GOT3 (cell line): ENCODE results near the gene ABI2.
"Not testable (repeated sequence)": the region's sequence is repeated elsewhere in the genome, so short reads cannot be mapped to it uniquely, and the experiment has no call there.

ENCODE experiments used
- DNase-seq: peaks from one replicate; lab custom pipeline; 2025; ENCODE audit warnings: mixed read lengths; lab: John Stamatoyannopoulos, UW

ABI2 gene

DNA sequence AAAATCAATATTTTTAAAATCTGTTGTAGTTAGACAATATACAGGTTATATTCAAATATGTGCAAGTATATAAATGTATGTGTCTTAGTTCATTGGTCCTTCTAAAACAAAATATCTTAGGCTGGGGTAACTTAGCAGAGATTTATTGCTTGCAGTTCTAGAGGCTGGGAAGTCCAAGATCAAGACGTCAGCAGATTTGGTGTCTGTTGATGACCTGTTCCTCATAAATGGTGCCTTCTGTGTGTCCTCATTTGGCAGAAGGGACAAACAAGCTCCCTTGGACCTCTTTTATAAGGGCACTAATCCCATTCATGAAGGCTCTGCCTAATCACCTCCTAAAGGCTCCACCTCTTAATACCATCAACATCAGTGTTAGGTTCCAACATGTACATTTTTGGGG lies 31.3 kb downstream of the ABI2 start:
- DNase-seq: no peak

DNA sequence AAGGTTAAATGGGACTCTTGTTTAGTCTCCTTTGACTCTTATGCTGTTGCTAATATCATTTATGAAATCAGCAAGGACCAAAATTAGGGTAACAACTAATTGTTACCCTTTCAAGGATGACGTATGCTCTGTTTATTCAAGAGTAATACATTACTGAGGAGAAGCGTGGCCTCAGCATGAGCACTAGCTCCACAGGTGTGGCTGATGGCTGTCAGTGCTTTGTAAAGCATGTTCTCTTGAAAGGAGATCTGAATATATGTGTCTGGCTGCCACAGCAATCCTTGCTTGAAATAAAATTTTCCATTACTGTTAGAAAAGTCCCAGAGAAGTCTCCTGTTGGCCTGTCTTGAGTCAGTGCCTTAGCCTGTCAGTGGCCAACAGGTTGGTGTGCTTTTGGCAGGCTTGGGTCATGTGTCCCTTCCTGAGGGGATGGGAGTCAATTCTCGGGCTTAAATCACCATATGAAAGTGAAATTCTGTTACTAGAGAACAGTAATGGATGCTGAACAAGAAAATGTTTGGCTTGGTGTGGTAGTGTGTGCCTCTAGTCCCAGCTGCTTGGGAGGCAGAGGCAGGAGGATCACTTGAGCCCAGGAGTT lies 32.7 kb downstream of the ABI2 start:
- DNase-seq: no peak

DNA sequence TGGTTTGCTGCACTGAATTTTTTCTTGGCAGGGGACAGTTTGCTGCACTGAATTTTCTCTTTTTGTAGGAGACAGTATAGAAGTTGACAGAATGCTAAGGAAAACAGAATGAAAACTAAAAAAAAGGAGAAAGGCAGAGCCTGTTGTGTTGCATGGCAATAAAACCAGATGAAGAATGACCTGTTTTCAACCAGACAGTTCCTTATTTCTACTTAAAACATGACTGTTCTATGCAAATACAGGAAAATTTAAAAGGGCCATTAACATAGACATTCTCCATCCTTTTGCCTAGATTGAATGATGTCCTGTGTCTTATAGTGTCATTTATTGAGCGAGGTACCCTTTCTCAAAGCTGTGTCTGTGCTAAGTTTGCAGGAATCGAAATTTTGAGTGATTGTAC lies 33.3 kb downstream of the ABI2 start:
- no peak for DNase-seq

DNA sequence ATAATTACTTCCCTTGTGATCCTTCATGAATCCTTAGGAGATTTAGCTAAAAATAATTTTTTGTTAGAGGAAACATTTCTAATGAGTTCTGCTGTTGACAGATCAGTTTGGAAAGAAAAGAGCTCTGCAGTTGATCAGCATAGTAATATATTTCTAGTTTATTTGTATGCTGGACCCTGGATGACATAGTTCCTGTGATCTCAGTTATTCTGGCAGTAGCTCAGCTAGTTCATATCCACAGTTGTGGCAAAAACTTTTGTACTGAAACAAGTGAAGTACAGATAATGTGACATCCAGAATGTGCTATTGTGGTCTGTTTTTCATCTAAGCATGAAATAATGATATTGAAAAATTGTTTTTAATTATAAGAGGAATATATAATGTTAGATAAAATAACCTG lies 33.7 kb downstream of the ABI2 start:
- DNase-seq: no peak

DNA sequence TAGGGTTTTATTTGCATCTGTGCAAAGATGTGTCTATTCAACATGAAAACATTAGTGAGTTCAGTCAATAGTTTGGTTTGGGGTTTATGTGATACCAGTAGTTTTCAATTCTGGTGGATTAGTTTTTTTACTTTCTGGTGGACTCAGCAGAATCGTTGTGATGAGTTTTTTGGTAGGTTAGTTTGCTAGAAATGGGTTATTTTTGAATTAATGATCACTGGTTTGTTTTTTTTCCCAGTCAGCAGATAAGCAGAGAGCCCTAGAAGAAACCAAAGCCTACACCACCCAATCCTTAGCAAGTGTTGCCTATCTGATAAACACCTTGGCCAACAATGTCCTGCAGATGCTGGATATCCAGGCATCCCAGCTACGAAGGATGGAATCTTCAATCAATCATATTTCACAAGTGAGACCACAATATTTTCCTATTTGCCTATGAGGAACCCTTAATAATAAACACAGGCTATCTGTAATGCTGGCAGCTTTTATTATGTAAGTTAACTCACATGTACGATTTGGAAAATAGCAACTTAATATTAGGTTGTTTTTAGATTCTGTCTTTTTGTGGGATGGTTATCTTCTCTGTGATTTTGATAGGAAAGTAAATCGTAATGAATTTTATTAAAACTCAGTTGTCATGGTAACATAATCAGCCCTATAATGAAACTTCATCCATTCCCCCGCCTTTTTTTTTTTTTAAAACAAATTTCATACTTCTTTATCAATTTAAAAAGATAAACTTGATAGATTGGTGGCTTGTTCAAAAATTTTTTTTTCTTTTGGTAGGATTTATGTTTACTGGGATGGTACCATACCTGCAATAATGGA lies 38.7 kb downstream of the ABI2 start:
- DNase-seq: no peak

DNA sequence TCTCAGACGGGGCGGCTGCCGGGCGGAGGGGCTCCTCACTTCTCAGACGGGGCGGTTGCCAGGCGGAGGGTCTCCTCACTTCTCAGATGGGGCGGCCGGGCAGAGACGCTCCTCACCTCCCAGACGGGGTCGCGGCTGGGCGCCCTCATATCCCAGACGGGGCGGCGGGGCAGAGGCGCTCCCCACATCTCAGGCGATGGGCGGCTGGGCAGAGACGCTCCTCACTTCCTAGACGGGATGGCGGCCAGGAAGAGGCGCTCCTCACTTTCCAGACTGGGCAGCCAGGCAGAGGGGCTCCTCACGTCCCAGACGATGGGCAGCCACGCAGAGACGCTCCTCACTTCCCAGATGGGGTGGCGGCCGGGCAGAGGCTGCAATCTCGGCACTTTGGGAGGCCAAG lies 44.5 kb downstream of the ABI2 start:
- DNase-seq: not testable (repeated sequence)

DNA sequence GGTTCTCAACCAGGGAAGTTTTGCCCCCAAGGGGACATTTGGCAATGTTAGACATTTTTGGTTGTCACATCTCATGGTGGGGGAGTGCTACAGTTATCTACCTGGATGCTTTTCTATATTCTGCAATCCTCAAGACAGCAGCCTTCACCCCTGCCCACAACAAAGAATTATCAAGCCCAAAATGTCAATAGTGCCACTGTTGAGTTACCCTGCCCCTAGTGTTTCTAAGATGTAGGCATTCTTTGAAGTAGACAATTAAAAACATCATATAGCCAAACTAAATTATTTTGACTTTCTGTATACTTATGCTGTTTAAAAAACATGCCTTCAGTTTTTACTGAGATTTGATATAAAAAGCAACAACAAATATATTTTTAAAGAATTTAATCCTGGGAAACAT lies 48.0 kb downstream of the ABI2 start:
- no peak for DNase-seq

DNA sequence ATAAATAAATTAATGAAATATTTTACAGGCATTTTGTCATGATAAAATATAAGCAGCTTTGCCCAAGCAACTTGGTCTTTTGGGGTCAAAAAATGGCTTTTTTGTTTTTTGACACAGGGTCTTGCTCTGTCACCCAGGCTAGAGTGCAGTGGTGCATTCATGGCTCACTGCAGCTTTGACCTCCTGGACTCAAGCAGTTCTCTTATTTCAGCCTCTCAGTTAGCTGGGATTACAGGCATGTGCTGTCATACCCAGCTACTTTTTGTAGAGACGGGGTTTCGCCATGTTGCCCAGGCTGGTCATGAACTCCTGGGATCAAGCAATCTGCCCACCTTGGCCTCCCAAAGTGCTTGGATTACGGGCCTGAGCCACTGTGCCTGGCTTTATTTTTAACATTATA lies 51.0 kb downstream of the ABI2 start:
- no peak for DNase-seq

DNA sequence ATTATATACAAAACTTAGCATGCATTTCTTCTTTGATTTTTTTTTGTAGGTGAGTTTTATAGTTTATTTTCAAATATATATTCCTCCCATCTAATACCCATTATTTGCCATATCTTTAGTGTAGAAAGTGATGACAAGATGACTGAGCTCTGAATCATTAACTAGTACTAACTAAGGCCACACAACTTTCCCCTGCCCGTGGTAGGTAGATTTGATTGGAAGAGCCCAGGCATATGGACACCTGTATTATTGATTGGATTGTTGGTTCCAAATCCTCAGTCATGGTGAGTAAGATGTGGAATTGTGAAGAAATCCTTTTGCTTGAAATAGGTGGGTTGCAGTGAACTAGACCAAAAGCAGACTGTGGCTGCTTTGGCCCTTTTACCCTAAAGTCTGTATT lies 54.8 kb downstream of the ABI2 start:
- DNase-seq: no peak

DNA sequence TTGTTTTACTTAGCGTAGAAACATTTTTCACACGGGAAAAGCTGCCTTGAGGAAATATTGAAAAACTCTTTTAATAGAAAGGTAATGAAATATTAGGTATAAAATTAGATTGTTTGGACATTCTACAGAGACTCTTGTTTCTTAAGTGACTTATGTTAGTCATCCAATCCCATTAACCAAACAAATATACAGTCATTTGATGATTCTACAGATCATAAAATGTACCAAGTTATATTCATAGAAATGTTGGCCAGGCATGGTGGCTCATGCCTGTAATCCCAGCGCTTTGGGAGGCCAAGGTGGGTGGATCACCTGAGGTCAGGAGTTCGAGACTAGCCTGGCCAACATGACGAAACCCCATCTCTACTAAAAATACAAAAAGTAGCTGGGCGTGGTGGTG lies 60.0 kb downstream of the ABI2 start:
- DNase-seq: not testable (repeated sequence)

DNA sequence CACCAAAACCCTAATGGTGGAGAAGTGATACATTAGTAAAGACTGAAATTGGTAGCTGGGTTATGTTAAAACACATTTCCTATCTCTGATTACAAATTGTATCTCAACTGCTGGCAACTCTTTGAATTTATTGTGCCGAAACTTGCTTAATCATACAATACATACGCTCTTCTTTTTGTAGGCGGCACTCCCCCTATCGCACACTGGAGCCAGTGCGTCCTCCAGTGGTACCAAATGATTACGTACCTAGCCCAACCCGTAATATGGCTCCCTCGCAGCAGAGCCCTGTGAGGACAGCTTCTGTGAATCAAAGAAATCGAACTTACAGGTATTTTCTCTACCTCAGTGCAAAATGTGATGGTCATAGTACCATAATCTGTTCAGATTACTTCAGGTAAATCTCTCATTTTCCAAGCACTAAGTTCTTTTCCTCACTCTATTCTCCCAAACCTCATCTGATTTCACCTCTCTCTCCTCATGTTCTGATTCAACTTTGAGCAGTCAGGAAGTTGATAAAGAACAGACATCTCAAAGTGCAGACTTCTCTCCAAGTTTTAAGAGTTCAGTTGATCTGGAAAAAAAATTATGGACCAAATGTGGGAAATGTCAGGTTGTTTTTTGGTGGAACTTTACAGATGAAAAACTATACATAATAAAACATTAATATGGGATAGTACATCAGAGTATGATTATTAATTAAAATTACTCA lies 66.5 kb downstream of the ABI2 start:
- no peak for DNase-seq

DNA sequence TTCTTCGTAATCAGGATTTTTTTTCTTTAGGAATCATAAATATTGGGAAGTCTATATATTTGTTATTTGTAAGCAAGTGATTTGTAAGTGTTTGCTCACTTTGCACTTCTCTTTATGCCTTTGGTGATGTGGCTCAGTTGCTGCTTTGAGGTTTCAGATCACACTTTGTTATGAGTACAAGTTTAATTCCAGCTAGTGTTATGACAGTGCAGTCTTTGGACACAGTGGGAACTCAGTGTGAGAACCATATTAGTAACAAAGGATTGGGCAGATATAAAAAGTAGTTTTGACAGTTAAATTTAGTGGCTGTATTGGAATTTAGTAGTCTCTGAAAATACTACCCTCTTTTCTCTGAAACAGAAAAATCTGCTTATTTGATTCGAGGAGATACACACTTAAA lies 67.7 kb downstream of the ABI2 start:
- DNase-seq: no peak

DNA sequence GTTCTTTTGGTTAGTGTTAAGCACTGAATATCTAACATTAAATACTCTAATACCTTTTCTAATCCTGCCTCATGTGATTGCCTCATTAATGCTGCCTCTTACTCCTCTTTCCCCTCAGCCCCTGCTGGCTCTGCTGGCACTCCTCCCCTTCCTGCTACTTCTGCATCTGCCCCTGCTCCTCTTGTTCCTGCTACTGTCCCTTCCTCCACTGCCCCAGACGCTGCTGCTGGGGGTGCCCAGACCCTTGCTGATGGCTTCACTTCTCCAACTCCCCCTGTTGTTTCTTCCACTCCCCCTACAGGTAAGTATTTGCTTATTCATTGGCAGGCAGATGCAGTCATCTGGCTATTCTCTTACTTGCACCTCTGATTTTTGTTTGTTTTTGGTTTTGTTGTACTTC lies 68.5 kb downstream of the ABI2 start:
- no peak for DNase-seq

DNA sequence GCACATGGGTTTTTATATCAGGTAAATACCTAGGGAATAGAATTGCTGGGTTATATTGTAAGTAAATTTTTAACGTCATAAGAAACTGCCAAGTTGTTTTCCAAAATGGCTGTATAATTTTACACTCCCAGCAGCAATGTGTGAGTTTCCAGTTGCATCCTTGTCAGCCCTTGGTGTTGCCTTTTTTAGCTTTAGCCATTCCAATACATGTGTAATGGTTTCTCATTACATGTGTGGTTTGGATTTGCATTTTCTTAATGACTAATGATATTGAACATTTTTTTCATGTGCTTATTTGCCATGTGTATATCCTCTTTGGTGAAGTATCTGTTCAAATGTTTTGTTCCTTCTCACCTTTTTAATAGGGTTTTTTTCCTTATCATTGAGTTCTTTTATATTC lies 70.8 kb downstream of the ABI2 start:
- no peak for DNase-seq

DNA sequence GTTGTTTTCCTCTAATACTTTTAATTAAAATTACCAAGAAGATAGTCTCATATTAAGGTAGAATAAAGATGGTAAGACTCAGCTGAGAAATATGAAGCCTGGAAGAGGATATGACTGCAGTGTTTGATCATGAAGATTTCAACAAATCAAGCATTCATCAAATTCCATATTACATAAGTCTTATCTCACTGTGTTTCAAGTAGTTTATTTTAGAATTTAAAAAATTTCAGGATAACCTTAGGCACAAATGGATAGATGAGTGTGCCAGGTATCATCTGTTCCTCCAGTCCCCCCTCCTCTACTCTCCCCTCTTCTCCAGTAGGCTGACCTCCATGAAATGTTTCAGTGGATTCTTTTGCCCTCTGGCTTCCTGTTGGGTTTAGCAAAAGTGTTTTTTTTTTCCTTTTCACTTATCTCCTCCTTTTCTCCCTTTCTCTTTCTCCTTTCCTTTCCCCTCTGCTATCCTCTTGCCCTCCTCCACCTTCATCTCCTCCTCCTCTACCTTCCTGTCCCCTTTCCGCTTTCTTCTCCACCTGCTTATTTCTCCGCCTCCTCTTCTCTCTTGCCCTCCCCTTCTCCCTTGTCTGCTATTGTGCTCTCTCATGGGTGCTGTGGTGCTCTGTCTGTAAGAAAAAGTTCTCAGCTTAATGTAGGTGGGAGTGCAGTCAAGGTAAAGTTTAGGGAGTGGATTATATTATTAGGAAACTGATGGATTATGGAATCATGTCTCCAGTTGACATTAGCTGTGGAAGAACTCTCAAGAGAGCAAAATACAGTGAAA lies 72.8 kb downstream of the ABI2 start:
- DNase-seq: no peak

DNA sequence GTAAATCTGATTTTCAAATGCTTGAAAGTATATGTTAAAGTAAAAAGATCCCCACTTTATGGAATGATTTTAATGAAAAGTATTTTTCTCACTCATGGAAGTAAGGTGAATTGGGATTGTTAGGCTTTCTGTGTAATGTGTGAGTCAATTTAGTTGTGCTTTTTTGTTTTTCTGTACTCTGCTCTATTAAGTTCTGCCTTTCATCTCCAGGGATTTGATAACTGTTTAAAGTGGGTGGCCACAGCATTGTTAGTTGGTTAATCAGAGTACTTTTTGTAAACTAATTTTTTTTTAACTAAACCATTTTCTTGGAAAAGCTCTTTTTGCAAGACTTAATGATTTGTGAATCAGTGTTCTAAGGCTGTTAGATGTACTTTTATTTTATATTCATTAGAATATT lies 76.8 kb downstream of the ABI2 start:
- DNase-seq: no peak

DNA sequence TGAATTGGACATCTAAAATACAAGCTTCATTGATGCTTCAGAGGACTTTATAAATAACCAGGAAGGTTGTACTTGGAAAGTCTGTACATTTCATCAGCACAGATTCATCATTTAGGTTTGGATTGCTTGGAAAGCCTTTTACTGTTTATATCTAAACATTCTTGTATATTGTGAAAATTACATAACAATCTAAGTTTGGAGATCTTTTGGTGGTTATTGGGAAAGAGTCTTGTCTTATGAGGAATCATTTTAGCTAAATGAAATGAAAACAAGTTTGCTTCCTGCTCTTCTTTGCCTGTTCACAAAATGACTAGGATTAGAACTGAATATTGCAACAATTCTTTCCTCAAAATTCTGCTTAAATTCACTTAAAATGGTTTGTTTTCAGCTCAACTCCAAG lies 79.3 kb downstream of the ABI2 start:
- DNase-seq: no peak

DNA sequence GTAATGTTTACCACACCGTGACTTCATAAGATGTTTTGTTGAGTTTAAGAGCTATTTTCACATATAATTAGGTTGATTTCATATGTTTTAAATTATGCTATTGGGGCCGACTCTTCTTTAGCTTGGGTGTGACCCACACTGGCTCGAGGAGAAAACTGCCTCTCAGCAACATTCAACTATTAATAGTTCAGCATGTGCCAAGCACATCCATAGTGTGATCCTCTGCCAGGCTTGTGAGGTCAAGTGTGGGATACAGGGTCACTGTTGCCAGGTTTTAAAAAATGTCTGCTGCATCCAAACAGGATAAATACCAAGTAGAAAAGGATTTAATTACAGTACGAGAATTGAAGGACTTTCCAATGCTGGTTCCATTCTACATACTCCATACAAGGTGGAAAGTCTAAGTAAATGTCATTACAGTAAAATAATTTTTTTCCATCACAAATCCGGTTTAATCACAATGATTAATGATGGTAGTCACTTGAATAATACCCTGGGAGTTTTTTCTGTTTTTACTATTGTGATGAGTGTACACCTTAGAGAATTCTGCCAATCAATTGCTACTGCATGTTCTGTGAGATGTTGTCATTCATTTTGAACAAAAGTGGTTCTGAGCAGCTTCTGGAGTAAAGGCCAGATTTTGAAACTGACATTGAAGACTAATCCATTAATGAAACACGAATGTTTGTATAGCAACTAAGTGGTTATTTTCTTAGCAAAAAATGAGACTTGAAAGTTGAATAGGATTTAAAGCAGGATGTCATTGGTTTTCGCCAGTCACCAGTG lies 84.5 kb downstream of the ABI2 start:
- no peak for DNase-seq

DNA sequence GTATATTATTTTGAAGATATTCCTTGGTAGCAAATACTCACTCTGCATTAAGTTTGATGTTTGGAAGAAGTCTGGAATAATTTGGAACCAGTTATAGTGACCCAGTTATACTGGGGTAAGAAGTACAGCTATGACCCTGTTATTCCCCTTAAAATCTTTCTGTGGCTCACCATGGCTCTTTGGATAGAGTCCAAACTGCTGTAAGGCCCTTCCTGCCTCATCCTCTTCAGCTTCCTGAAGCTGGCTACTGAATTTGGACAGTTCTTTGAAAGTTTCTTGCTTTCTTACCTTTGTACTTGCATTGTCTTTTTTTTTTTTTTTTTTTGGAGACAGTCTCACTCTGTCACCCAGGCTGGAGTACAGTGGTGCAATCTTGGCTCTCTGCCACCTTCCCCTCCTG lies 85.6 kb downstream of the ABI2 start:
- DNase-seq: no peak

DNA sequence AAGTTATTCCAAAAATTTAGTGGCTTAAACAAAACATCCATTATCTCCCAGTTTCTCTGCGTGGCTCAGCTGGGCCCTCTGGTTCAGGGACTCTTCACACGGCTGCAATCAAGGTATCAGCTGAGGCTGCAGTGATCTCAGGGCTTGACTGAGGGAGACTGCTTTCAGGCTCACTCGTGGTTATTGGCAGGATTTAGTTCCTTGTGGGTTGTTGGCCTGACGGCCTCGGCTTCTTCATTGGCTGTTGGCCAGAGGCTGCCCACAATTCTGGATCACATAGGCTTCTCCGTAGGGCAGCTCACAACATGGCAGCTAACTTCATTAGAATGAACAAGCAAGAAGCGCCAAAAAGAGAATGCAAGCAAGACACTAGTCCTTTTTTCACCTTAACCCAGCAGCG lies 90.1 kb downstream of the ABI2 start:
- no peak for DNase-seq

DNA sequence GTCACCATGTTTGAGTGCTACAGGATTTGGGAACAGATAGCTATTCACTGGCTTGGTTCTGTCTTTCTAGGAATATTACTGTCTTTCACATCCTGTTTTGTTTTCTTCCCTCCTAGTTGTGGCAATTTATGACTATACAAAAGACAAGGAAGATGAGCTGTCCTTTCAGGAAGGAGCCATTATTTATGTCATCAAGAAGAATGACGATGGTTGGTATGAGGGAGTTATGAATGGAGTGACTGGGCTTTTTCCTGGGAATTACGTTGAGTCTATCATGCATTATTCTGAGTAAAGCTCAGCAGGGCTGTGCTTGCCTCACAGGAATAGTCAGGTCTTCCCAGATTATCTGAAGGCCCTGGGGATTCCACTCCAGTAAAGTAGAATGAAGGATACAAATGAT lies 98.9 kb downstream of the ABI2 start:
- DNase-seq: no peak

DNA sequence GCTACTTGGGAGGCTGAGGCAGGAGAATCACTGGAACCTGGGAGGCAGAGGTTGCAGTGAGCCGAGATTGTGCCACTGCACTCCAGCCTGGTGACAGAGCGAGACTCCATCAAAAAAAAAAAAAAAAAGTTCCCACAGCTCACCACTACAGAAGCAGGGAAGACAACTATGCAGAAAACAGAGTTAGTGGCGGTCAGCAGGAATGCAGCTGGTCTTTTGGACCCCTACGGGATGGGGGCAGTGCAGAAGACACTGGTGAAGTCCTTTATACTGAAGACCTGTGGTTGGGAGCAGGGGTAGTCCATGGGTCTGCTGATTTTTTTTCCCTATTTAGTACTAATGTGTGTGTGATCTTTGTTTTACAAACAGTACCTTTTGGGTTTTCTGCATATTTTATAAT lies 101.4 kb downstream of the ABI2 start:
- DNase-seq: not testable (repeated sequence)
